Common myeloid progenitor, CD34-positive (primary cell): Measurements from ENCODE around the gene CCDC167.

Source experiments
- CTCF ChIA-PET: fragments of 350-600 bp; sonication (Branson Sonifier 250); formaldehyde crosslinking; loops from one replicate; lab custom pipeline; 2021; ENCODE audit warnings: antibody characterized with exemption; lab: Charles Lee
- POLR2A ChIA-PET: fragments of 350-600 bp; sonication (Branson Sonifier 250); formaldehyde crosslinking; loops from one replicate; lab custom pipeline; 2021; ENCODE audit warnings: antibody characterized with exemption; lab: Charles Lee
- DNase-seq, 3 donors: peaks; one replicate each; pipeline versions ENCODE4 v3.0.0 to v3.0.0-alpha.2; 2013
- H3K27ac ChIP-seq, 2 experiments: 1 replicate in 1 of 2; 2 replicates in 1 of 2; pipeline ENCODE4 v1.7.0; 2013; ENCODE audit warnings: inconsistent platforms in 2 of 2, low read length in 2 of 2, mild to moderate bottlenecking in 2 of 2, low read depth in 1 of 2, moderate library complexity in 1 of 2; ENCODE audit not compliant: severe bottlenecking in 2 of 2, insufficient read depth in 1 of 2, poor library complexity in 1 of 2
- H3K27me3 ChIP-seq, 5 experiments: replicated peaks in 2 of 5; 1 replicate in 3 of 5; 2 replicates in 2 of 5; pipeline versions ENCODE4 v1.6.1 to v1.7.0; 2013; ENCODE audit warnings: low read length in 4 of 5, mild to moderate bottlenecking in 2 of 5, moderate library complexity in 2 of 5, inconsistent platforms in 1 of 5; ENCODE audit not compliant: insufficient read depth in 5 of 5, control insufficient read depth in 4 of 5
- H3K36me3 ChIP-seq, 4 experiments: 1 replicate in 2 of 4; 2 replicates in 2 of 4; pipeline versions ENCODE4 v1.6.1 to v1.7.0; 2013; ENCODE audit warnings: low read length in 3 of 4, control low read depth in 1 of 4, mild to moderate bottlenecking in 1 of 4; ENCODE audit not compliant: control insufficient read depth in 4 of 4, insufficient read depth in 4 of 4
- H3K4me1 ChIP-seq, 4 experiments: 1 replicate in 3 of 4; 2 replicates in 1 of 4; pipeline versions ENCODE4 v1.6.1 to v1.7.1; 2013; ENCODE audit warnings: low read length in 3 of 4, mild to moderate bottlenecking in 3 of 4, control low read depth in 1 of 4, inconsistent platforms in 1 of 4, moderate library complexity in 1 of 4; ENCODE audit not compliant: control insufficient read depth in 4 of 4, insufficient read depth in 4 of 4; ENCODE audit errors: control extremely low read depth in 1 of 4
- H3K4me3 ChIP-seq, 7 experiments: 1 replicate in 4 of 7; 2 replicates in 3 of 7; pipeline versions ENCODE4 v1.5.1 to v1.7.0; 2013; ENCODE audit warnings: mild to moderate bottlenecking in 7 of 7, low read length in 6 of 7, moderate library complexity in 6 of 7, inconsistent platforms in 2 of 7, low read depth in 2 of 7, control low read depth in 1 of 7; ENCODE audit not compliant: insufficient read depth in 4 of 7, control insufficient read depth in 1 of 7; ENCODE audit errors: extremely low read depth in 1 of 7
- H3K9me3 ChIP-seq, 5 experiments: 1 replicate in 4 of 5; 2 replicates in 1 of 5; pipeline versions ENCODE4 v1.6.1 to v1.7.1; 2013; ENCODE audit warnings: low read length in 4 of 5, mild to moderate bottlenecking in 2 of 5, inconsistent platforms in 1 of 5, low read depth in 1 of 5, moderate library complexity in 1 of 5; ENCODE audit not compliant: control insufficient read depth in 4 of 5, insufficient read depth in 2 of 5; ENCODE audit errors: control extremely low read depth in 1 of 5
- WGBS: methylation state at CpG from one replicate; pipeline ENCODE4 v1.1.5; 2013; ENCODE audit not compliant: insufficient coverage; 5-methylcytosine and 5-hydroxymethylcytosine counted together

Gene CCDC167

DNA sequence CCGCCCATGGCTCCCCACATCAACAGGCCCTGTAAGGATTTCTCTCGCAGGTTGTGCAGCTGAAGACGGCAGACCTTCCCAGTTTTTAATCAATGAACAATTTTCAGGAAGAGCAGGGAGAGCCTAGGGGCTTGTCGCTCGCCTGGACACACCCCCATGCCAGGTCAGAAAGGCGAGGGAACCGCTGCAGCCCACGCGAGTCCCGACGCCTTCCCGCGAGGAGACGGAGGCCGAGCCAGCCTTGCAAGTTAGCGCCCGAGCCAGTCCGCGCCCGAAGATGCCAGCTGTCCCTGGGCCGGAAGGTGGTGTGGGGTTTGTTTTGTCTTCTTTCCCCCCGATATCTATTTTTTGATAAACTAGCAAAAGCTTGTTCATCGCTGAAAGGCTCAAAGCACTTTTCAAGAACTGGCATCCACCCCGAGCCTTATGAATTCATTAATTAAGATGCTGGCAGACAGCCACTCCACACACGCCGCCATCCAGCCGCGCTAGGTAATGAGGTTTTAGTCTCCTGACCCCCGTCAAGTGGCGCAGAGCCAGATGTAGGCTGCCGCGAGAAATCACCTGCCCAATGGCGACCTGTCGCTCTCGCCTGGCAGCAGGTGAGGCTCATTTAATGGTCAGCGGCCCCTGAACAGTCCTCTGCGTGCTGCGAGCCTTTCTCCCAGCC, 6.6 kb downstream of the CCDC167 start:
- peaks cover 0 to 6% (median 1%) of the 10 kb centered on the region in 4 experiments for H3K36me3 ChIP-seq
- no peak overlapping the region for H3K27ac ChIP-seq
- H3K4me3 ChIP-seq, result no peak overlapping the region
- ChIA-PET CTCF (interaction anchor here (1.6 to 7.0 kb wide), 2 partner anchors 9 to 73 kb away, joined by 5 to 45 read pairs; no protein-coding TSS in a partner anchor), POLR2A (interaction anchor here (0.7 kb wide), 1 partner anchor 801 kb away, joined by 3 read pairs; no protein-coding TSS in a partner anchor)
- 96% methylated on average over 34 of the region's 38 CpGs for WGBS
- H3K4me1 ChIP-seq, result peaks cover 0 to 8% (median 2%) of the 10 kb centered on the region in 4 experiments
- DNase-seq, result no peak
- peaks cover 0 to 3% (median 0%) of the 10 kb centered on the region in 5 experiments for H3K27me3 ChIP-seq
- H3K9me3 ChIP-seq, result no peaks in the 10 kb centered on the region

DNA sequence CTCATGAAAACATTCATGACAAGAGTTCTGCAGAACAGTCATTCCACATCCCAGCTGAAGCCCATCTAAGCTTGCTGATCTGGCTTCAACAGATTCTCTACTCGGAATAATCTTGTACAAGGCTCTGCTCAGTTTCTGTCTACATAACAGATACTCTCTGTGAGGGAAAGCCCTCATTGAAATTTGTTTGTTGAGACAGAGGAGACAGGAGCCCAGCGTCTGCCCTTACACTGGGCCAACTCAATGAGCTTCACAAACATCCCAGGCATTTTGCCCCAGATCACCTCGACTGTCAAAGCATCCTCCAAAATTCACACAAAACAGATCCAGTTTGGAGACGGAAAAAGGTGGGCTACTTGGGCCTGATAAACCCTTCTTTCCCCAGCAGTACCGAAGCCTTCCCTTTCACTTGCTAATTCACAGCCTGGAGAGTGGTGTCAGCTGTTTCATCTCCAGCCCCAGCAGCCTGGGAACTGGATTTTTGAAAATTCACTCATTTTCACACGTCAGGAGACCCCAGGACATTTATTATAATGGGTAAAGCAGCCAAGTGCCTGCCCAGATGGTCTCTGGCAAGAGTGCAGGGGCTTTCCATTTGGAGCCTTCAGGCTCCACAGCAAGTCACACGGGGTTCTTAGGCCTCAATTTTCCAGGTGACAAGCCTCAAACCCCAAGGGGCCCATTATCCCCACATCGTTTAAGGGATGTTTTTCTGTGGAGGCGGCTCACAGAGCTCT, 7.3 kb downstream of the CCDC167 start:
- Histone ChIP-seq H3K27ac (no peak overlapping the region), H3K9me3 (no peaks in the 10 kb centered on the region), H3K36me3 (peaks cover 0 to 7% (median 1%) of the 10 kb centered on the region in 4 experiments), H3K4me1 (peaks cover 0 to 8% (median 3%) of the 10 kb centered on the region in 4 experiments), H3K4me3 (no peak overlapping the region), H3K27me3 (peaks cover 0 to 3% (median 0%) of the 10 kb centered on the region in 5 experiments)
- 85% methylated on average over 7 of the region's 9 CpGs for WGBS
- POLR2A ChIA-PET, result interaction anchor here (0.7 kb wide), 1 partner anchor 800 kb away, joined by 3 read pairs; no protein-coding TSS in a partner anchor
- CTCF ChIA-PET, result interaction anchor here (0.9 to 7.0 kb wide), 9 partner anchors 9 to 1078 kb away, joined by 3 to 45 read pairs (median 4); no protein-coding TSS in a partner anchor
- DNase-seq, result no peak

DNA sequence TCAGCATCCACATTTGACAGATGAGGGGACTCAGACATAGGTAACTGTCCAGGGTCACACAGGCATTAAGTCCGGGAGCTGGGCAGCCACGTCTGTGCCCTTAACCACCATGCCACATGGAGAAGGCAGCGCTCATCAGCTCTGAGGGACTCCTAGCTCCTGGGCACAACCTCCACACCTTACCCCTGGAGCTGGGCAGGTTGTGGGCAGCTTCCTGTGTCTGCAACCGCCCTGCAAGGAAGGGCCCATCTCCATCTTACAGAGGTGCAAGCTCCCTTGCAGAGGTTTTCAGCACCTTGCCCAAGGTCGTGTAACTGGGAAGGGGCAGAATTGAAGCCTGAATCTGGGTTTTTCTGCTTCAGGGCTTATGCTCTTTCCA, 7.9 kb downstream of the CCDC167 start:
- Histone ChIP-seq H3K27ac (no peak overlapping the region), H3K4me1 (peaks cover 0 to 8% (median 5%) of the 10 kb centered on the region in 4 experiments), H3K36me3 (peaks cover 0 to 7% (median 1%) of the 10 kb centered on the region in 4 experiments), H3K27me3 (peaks cover 0 to 3% (median 0%) of the 10 kb centered on the region in 5 experiments), H3K4me3 (no peak overlapping the region), H3K9me3 (no peaks in the 10 kb centered on the region)
- ChIA-PET CTCF (interaction anchor here (0.6 to 7.0 kb wide), 12 partner anchors 9 to 1079 kb away, joined by 3 to 45 read pairs (median 4); no protein-coding TSS in a partner anchor), POLR2A (no interaction called here)
- DNase-seq, result no peak
- 88% methylated on average over 4 of the region's 5 CpGs for WGBS

DNA sequence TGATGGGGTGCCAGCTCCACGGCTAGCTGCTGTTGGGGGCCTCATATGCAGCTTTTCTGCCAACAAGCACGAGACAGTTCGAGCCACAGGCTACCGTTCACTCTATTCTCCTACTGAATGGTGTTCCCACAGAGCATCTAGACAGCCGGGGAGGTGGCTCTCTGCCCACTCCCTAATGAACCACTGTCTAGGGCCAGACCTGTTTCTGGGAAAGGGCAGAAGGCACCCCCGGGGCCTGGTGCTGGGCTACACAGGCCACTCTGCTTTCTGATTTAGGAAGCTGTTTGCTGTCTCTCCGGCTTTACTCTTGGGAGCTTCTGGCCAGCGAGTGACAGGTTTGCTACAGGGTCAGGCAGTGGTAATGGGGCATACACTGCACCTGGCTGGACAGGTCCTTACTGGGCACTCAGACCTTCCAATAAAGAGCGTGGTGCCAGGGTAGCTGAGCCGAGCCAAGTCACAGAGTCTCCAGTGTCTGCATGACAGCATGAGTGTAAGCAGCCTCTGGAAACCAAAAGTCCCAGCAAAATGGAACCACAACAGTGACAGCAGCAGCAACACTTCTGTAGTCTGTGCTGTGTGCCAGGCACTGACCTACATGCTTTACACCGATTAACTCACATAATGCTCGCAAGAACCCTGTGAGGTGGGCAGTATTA, 8.4 kb downstream of the CCDC167 start:
- H3K27ac ChIP-seq, result no peak overlapping the region
- peaks cover 0 to 3% (median 0%) of the 10 kb centered on the region in 5 experiments for H3K27me3 ChIP-seq
- no peak for DNase-seq
- H3K4me1 ChIP-seq, result peaks cover 0 to 8% (median 5%) of the 10 kb centered on the region in 4 experiments
- H3K36me3 ChIP-seq, result peaks cover 0 to 7% (median 0%) of the 10 kb centered on the region in 4 experiments
- CTCF ChIA-PET, result interaction anchor here (0.6 to 7.0 kb wide), 12 partner anchors 8 to 1079 kb away, joined by 3 to 45 read pairs (median 3); no protein-coding TSS in a partner anchor
- POLR2A ChIA-PET, result no interaction called here
- no peak overlapping the region for H3K4me3 ChIP-seq
- WGBS, result 90% methylated on average over 11 of the region's 12 CpGs
- no peaks in the 10 kb centered on the region for H3K9me3 ChIP-seq

DNA sequence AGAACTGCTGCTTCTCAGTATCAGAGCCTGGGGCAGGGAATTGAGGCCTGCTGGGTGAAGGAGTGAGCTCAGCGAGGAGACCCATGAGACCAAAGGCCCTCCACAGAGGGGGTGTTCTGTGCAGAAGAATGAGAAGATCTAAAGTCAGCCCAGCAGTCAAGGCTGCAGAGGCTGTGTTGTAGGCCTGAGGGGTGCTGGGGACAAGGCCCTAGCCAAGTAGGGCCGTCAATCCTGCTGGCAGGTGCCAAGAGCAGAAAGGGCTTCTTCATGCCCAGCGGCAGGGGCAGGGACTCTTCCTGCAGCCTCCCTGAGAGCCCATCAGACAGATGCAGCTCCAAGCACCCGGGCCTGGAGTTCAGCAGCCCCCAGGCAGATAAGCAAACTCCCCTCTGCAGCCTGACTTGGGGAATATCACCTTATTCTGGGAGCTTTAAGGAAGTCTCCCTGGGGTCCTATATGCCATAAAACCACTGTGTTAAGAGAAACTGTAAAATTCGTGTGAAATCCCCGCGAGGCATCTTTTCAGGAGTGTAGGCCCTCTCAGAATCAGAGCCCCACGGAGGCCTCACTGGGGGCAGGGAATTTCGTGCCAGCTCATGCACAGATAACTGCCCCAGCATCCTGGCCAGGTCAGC, 9.0 kb downstream of the CCDC167 start:
- H3K4me1 ChIP-seq, result peaks cover 0 to 8% (median 5%) of the 10 kb centered on the region in 4 experiments

DNA sequence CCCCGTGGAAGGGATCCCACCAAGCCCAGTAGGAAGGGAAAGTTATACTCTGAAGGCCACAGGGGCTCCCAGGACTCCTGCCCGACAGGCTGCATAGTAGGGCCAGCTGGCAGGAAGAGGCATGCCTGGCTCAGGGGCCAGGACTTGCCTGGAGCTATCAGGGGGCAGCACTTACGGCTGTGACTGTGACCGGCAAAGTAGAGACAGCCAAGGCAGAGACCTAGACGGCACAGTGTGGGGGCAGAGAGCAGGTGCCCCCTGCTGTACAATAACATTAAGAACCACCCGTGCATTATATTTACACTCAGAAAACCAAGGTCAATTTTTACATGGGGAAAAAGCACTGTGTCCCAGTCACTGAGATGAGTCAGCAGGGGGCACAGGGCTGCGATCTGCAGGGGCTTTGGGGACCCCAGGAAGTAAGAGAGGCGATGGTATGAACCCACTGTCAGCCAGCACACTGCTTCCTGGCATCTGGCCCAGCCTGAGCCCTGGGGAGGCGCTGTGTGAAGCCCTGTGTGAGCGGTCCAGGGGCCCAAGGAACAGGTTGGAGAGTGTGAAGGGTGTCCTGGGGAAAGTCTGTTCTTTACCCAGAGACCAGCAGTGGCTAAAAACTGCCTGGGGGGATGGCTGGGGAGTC, 9.9 kb downstream of the CCDC167 start:
- ChIA-PET POLR2A (no interaction called here), CTCF (interaction anchor here (0.8 to 7.0 kb wide), 3 partner anchors 16 to 77 kb away, joined by 3 to 45 read pairs (median 4); no protein-coding TSS in a partner anchor)
- H3K9me3 ChIP-seq, result no peaks in the 10 kb centered on the region
- H3K36me3 ChIP-seq, result peaks cover 0 to 7% (median 2%) of the 10 kb centered on the region in 4 experiments
- WGBS, result 77% methylated on average over 8 of the region's 10 CpGs
- H3K4me1 ChIP-seq, result peaks cover 0 to 8% (median 5%) of the 10 kb centered on the region in 4 experiments
- no peak overlapping the region for H3K4me3 ChIP-seq
- peaks cover 0 to 3% (median 0%) of the 10 kb centered on the region in 5 experiments for H3K27me3 ChIP-seq
- no peak overlapping the region for H3K27ac ChIP-seq
- peak in 2 of 3 donors; percentile 23 to 30 for DNase-seq

More for the DNA sequence above, 9.0 kb downstream of the CCDC167 start:
- DNase-seq, result no peak
- WGBS, result 92% methylated on average over 9 of the region's 9 CpGs
- H3K9me3 ChIP-seq, result no peaks in the 10 kb centered on the region
- ChIA-PET POLR2A (no interaction called here), CTCF (interaction anchor here (0.8 to 7.0 kb wide), 6 partner anchors 26 to 1080 kb away, joined by 3 to 45 read pairs (median 4); no protein-coding TSS in a partner anchor)
- peaks cover 0 to 3% (median 0%) of the 10 kb centered on the region in 5 experiments for H3K27me3 ChIP-seq
- no peak overlapping the region for H3K4me3 ChIP-seq
- H3K27ac ChIP-seq, result no peak overlapping the region
- H3K36me3 ChIP-seq, result peaks cover 0 to 7% (median 0%) of the 10 kb centered on the region in 4 experiments
